HUES6 (cell line): Measurements from ENCODE around the gene NPVF.

Experiments
- H3K27ac ChIP-seq: 2 replicates; pipeline ENCODE4 v1.7.0; 2013; ENCODE audit warnings: low read depth, mild to moderate bottlenecking, low read length, inconsistent platforms
- H3K27me3 ChIP-seq: 2 replicates; pipeline ENCODE4 v1.6.1; 2013; ENCODE audit warnings: low read length; ENCODE audit not compliant: control insufficient read depth, insufficient read depth
- H3K36me3 ChIP-seq: 2 replicates; pipeline ENCODE4 v1.6.1; 2013; ENCODE audit warnings: low read length; ENCODE audit not compliant: control insufficient read depth, insufficient read depth
- H3K4me1 ChIP-seq: 2 replicates; pipeline ENCODE4 v1.6.1; 2013; ENCODE audit warnings: low read length; ENCODE audit not compliant: control insufficient read depth, insufficient read depth
- H3K4me3 ChIP-seq: 2 replicates; pipeline ENCODE4 v1.5.1; 2013; ENCODE audit warnings: low read depth, low read length
- H3K9ac ChIP-seq: one replicate; pipeline ENCODE4 v1.6.1; 2013; ENCODE audit warnings: mild to moderate bottlenecking, low read length
- H3K9me3 ChIP-seq: 2 replicates; pipeline ENCODE4 v1.6.1; 2013; ENCODE audit warnings: low read depth, low read length; ENCODE audit not compliant: control insufficient read depth, insufficient read depth

The NPVF gene

GRCh38 chr7:25228386-25228785, at the start of gene NPVF:
Gene NPVF (minus strand): TSS chr7:25228486. CDS start chr7:25228439, 47 bp downstream.
- Histone ChIP-seq H3K27ac (no peak within 1 kb of the TSS), H3K4me3 (no peak within 1 kb of the TSS), H3K36me3 (no peaks in the 10 kb centered on the region), H3K4me1 (no peaks in the 10 kb centered on the region), H3K27me3 (no peaks in the 10 kb centered on the region), H3K9ac (no peak within 1 kb of the TSS), H3K9me3 (no peaks in the 10 kb centered on the region)

DNA sequence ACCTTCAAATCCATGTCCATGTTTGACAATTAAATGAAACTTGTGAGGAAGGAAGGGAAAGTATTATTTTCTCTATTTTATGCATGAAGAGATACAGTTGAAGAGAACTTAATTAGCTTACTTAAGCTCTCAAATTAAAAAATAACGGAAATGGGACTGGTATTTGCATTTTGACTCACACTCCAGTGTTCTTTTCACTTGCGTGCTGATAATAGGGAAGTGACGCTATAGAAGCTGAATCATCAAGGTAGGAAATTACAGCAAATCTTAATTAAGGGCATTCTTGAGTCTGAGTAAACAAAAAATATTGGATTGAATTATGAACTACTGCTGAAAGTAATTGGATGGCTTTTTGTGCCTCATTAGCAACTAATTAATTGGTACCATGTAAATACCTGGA, 44.0 kb upstream of the NPVF start:
- no peak overlapping the region for H3K4me3 ChIP-seq

DNA sequence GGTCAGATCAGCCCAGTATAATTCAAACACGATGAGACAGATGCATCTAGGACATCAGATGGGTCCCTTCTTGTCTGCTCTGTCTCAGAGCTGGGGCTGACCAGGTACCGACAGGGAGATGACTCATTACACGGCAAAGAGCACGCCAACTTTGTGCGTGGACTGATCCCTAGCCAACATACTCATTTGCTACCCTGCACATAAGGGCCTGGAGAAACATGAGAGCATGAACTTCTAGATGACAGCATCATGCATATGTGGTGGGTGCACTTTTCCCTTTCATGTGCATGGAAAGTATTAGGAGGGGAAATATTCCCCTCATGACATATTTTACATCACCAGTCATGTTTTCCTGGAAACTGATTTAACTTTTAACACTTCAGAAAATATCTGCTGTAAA, 35.1 kb upstream of the NPVF start:
- no peaks in the 10 kb centered on the region for H3K36me3 ChIP-seq
- no peak overlapping the region for H3K27ac ChIP-seq
- H3K9ac ChIP-seq: no peak overlapping the region
- no peaks in the 10 kb centered on the region for H3K27me3 ChIP-seq
- H3K4me1 ChIP-seq: no peaks in the 10 kb centered on the region
- no peaks in the 10 kb centered on the region for H3K9me3 ChIP-seq
- H3K4me3 ChIP-seq: no peak overlapping the region

More for the DNA sequence above, 44.0 kb upstream of the NPVF start:
- H3K4me1 ChIP-seq: no peaks in the 10 kb centered on the region
- no peaks in the 10 kb centered on the region for H3K9me3 ChIP-seq
- H3K27me3 ChIP-seq: no peaks in the 10 kb centered on the region
- no peak overlapping the region for H3K9ac ChIP-seq
- no peaks in the 10 kb centered on the region for H3K36me3 ChIP-seq
- H3K27ac ChIP-seq: no peak overlapping the region

DNA sequence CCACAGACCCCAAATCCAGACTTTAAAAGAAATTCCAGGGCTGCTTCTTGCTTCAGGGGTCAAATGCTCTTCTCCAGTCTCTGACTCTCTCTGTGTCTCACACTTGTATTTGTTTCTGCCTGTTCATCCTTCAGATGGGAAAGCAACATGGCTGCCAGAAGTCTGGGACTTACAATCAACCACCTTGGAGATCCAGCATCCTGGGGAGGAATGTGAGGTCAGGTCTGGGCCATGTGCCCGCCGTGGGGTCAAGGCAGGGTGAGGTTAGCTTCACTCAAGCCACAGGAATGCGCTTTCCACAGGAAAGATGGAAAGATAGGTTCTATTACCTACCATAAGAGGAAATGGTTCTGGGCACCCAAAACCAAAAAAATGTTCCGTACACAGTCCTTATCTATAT, 34.3 kb upstream of the NPVF start:
- H3K9ac ChIP-seq: no peak overlapping the region
- no peaks in the 10 kb centered on the region for H3K27me3 ChIP-seq
- no peaks in the 10 kb centered on the region for H3K9me3 ChIP-seq
- no peak overlapping the region for H3K27ac ChIP-seq
- no peak overlapping the region for H3K4me3 ChIP-seq
- H3K4me1 ChIP-seq: no peaks in the 10 kb centered on the region
- no peaks in the 10 kb centered on the region for H3K36me3 ChIP-seq

GRCh38 chr7:25261545-25262140, 33.4 kb upstream of the NPVF start:
- Histone ChIP-seq H3K4me1 (no peaks in the 10 kb centered on the region), H3K9ac (no peak overlapping the region), H3K36me3 (no peaks in the 10 kb centered on the region), H3K27ac (no peak overlapping the region), H3K4me3 (no peak overlapping the region), H3K9me3 (no peaks in the 10 kb centered on the region), H3K27me3 (no peaks in the 10 kb centered on the region)

DNA sequence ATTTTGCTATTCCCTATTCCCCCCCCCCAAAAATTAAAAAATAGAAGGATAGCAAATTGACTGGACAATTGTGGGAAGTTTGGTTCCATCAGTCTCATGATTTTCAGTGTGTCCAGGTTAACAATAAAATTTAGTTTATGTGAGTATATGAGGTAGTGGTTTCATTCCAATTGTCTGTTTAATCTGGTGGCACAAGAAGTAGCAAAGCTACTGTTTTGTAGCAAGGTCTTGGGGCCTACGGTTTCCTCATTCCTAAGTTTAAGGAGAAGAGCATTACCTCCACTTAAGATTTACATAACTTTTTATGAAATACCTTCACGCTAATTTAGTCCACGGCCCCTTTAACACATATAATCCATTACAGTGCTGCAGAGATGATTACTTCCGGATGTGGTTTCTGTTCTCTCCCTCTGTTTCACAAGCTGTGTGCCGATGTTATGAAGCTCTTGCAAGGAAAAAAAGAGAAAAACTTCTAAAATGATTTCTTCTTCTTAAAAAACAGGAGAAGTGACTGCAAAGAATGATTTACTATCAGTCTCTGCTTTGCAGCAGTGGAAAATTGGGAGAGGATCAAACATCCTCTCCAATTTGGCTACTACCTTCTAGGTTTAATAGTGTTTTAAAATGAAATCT, 32.7 kb upstream of the NPVF start:
- H3K27ac ChIP-seq: no peak overlapping the region
- no peaks in the 10 kb centered on the region for H3K27me3 ChIP-seq
- no peaks in the 10 kb centered on the region for H3K4me1 ChIP-seq
- no peak overlapping the region for H3K9ac ChIP-seq
- H3K4me3 ChIP-seq: no peak overlapping the region
- H3K36me3 ChIP-seq: no peaks in the 10 kb centered on the region
- no peaks in the 10 kb centered on the region for H3K9me3 ChIP-seq

GRCh38 chr7:25259487-25260243, 31.4 kb upstream of the NPVF start:
- Histone ChIP-seq H3K27me3 (no peaks in the 10 kb centered on the region), H3K4me3 (no peak overlapping the region), H3K27ac (no peak overlapping the region), H3K4me1 (no peaks in the 10 kb centered on the region), H3K9me3 (no peaks in the 10 kb centered on the region), H3K36me3 (no peaks in the 10 kb centered on the region), H3K9ac (no peak overlapping the region)

DNA sequence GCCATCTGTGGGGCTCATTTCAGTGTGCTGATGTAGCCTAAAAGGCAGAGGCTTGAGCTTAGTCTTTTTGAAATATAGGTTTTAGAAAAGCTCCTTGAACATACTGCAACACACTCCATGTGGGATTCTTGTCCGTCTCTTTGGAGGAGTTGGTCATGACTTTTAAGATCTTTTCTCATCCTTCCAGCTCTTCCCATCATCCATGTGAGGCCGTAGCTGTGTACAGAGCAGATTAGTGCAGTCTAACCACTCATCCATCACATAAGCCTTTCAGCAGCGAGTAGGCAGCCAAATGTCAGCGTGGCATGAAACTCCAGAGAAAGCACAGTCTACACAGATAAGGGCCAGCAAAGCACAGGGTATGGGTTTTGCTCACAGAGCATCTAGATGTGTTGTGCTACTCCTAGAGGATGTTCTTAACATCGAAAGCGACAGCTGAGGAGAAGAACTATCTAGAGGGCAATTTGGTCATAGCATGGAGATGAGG, 28.1 kb upstream of the NPVF start:
- no peaks in the 10 kb centered on the region for H3K36me3 ChIP-seq
- H3K27me3 ChIP-seq: no peaks in the 10 kb centered on the region
- H3K27ac ChIP-seq: no peak overlapping the region
- no peaks in the 10 kb centered on the region for H3K9me3 ChIP-seq
- no peaks in the 10 kb centered on the region for H3K4me1 ChIP-seq
- H3K9ac ChIP-seq: no peak overlapping the region
- no peak overlapping the region for H3K4me3 ChIP-seq

GRCh38 chr7:25255611-25256332, 27.5 kb upstream of the NPVF start:
- no peaks in the 10 kb centered on the region for H3K36me3 ChIP-seq
- H3K4me1 ChIP-seq: no peaks in the 10 kb centered on the region
- H3K4me3 ChIP-seq: no peak overlapping the region
- H3K9me3 ChIP-seq: no peaks in the 10 kb centered on the region
- H3K9ac ChIP-seq: no peak overlapping the region
- no peaks in the 10 kb centered on the region for H3K27me3 ChIP-seq
- no peak overlapping the region for H3K27ac ChIP-seq

DNA sequence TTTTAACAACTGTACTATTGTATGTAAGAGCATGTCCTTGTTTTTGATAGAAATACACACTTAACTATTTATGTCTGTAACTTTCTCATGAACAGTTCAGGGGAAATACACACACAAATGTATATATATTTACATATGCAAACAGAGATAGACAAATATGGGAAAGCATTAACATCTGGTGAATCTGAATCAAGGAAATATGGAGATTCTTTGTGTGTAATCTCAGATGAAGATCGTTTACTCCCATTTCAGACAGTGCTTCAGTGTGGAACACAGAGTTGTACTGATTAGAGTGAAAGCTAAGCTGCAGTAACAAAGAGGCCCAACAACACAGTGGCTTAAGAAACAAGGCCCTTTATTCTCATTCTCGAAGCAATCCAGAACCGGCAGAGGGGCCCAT, 26.3 kb upstream of the NPVF start:
- Histone ChIP-seq H3K27ac (no peak overlapping the region), H3K36me3 (no peaks in the 10 kb centered on the region), H3K4me3 (no peak overlapping the region), H3K4me1 (no peaks in the 10 kb centered on the region), H3K27me3 (no peaks in the 10 kb centered on the region), H3K9me3 (no peaks in the 10 kb centered on the region), H3K9ac (no peak overlapping the region)

- no peak overlapping the region for H3K27ac ChIP-seq
- H3K9ac ChIP-seq: no peak overlapping the region
- no peaks in the 10 kb centered on the region for H3K9me3 ChIP-seq
- H3K4me1 ChIP-seq: no peaks in the 10 kb centered on the region
- no peaks in the 10 kb centered on the region for H3K36me3 ChIP-seq
- no peak overlapping the region for H3K4me3 ChIP-seq
- no peaks in the 10 kb centered on the region for H3K27me3 ChIP-seq
These were observed 25.4 kb upstream of the NPVF start for GRCh38 chr7:25253714-25254113.
